Stomach (tissue), 4 donors: Measurements from ENCODE around the gene MEGF6.

ENCODE experiments used
- EP300 ChIP-seq: sonication (generic); formaldehyde crosslinking; IDR thresholded peaks from one replicate; pipeline ENCODE4 v1.6.1; 2017; ENCODE audit warnings: antibody characterized with exemption
- TF ChIP-seq, protein P1 (sequence below), 7 experiments: fragments of 450-650 bp in 4 of 7; fragments of 200-600 bp in 3 of 7; sonication (generic) in 3 of 7; IDR thresholded peaks; one replicate each; pipeline ENCODE4 v1.5.1; 2016 to 2019; ENCODE audit warnings: antibody characterized with exemption in 7 of 7, control low read depth in 2 of 7, mild to moderate bottlenecking in 1 of 7

DNA sequence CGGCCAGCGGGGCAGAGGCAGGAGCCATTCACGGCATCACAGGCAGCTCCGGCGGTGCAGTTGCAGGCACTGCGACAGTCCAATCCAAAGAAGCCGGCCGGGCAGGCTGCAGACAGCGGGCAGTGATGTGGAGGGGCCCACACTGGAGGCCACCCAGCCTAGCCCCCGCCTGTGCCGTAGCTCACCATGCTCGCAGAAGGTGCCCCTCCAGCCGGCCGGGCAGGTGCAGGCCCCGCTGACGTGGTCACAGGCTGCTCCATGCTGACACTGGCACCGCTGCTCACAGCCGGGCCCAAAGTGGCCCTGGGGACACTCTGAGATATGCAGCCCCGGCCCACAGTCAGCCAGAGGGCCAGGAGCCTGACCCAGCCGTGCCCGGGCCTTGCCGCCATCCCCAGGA lies 111.7 kb downstream of the MEGF6 start:
- no peak for TF ChIP-seq EP300
- TF ChIP-seq, protein P1, sequence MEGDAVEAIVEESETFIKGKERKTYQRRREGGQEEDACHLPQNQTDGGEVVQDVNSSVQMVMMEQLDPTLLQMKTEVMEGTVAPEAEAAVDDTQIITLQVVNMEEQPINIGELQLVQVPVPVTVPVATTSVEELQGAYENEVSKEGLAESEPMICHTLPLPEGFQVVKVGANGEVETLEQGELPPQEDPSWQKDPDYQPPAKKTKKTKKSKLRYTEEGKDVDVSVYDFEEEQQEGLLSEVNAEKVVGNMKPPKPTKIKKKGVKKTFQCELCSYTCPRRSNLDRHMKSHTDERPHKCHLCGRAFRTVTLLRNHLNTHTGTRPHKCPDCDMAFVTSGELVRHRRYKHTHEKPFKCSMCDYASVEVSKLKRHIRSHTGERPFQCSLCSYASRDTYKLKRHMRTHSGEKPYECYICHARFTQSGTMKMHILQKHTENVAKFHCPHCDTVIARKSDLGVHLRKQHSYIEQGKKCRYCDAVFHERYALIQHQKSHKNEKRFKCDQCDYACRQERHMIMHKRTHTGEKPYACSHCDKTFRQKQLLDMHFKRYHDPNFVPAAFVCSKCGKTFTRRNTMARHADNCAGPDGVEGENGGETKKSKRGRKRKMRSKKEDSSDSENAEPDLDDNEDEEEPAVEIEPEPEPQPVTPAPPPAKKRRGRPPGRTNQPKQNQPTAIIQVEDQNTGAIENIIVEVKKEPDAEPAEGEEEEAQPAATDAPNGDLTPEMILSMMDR (IDR thresholded peaks at IDR 0.05), result no peak
